ENCODE measurements around the gene LRRC32.

- no peak for TF ChIP-seq POLR2AphosphoS5 (IDR thresholded peaks at IDR 0.05)
- TF ChIP-seq, protein P1, sequence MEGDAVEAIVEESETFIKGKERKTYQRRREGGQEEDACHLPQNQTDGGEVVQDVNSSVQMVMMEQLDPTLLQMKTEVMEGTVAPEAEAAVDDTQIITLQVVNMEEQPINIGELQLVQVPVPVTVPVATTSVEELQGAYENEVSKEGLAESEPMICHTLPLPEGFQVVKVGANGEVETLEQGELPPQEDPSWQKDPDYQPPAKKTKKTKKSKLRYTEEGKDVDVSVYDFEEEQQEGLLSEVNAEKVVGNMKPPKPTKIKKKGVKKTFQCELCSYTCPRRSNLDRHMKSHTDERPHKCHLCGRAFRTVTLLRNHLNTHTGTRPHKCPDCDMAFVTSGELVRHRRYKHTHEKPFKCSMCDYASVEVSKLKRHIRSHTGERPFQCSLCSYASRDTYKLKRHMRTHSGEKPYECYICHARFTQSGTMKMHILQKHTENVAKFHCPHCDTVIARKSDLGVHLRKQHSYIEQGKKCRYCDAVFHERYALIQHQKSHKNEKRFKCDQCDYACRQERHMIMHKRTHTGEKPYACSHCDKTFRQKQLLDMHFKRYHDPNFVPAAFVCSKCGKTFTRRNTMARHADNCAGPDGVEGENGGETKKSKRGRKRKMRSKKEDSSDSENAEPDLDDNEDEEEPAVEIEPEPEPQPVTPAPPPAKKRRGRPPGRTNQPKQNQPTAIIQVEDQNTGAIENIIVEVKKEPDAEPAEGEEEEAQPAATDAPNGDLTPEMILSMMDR (IDR thresholded peaks at IDR 0.05; ENCODE audit: poor library complexity, severe bottlenecking) = no peak
- no peak for TF ChIP-seq EP300 (conservative IDR thresholded peaks at IDR 0.05; ENCODE audit: poor library complexity, severe bottlenecking)
- no peak for TF ChIP-seq RAD21 (conservative IDR thresholded peaks at IDR 0.05)
- no peak for TF ChIP-seq TAF1 (IDR thresholded peaks at IDR 0.05; ENCODE audit: low read depth)
- no peak for TF ChIP-seq EZH2 (IDR thresholded peaks at IDR 0.05; ENCODE audit: borderline replicate concordance, insufficient read depth, low read length, poor library complexity, severe bottlenecking)
- TF ChIP-seq MXI1 (conservative IDR thresholded peaks at IDR 0.05; ENCODE audit: poor library complexity, severe bottlenecking) = no peak
- TF ChIP-seq SMC3 (conservative IDR thresholded peaks at IDR 0.05; ENCODE audit: poor library complexity) = no peak
- no peak for TF ChIP-seq REST (IDR thresholded peaks at IDR 0.05; ENCODE audit: borderline replicate concordance)
Observed at GRCh38 chr11:76685831-76686230, 15.3 kb upstream of the LRRC32 start.

Data from neural cell (in vitro differentiated cells).